HG03565 (cell line): Measurements from ENCODE around the gene C6orf132.
"Not testable (repeated sequence)": the region's sequence is repeated elsewhere in the genome, so short reads cannot be mapped to it uniquely, and the experiment has no call there.

ENCODE experiments used
- ATAC-seq: cut with Tn5 transposase; IDR thresholded peaks from one replicate; pipeline ENCODE4 v1.9.1; 2021; ENCODE audit warnings: mild to moderate bottlenecking, moderate library complexity; ENCODE audit not compliant: unreplicated experiment

The C6orf132 gene

GRCh38 chr6:42159431-42160024 lies 17.1 kb upstream of the C6orf132 start:
- no peak for ATAC-seq

- ATAC-seq: no peak
These were observed 16.2 kb upstream of the C6orf132 start for GRCh38 chr6:42158631-42159030.

GRCh38 chr6:42158011-42158410 lies 15.6 kb upstream of the C6orf132 start:
- ATAC-seq: no peak

- no peak for ATAC-seq
These were observed 14.2 kb upstream of the C6orf132 start for GRCh38 chr6:42156638-42157037.

GRCh38 chr6:42155293-42155692 lies 12.9 kb upstream of the C6orf132 start:
- no peak for ATAC-seq

- ATAC-seq: no peak
These were observed 12.2 kb upstream of the C6orf132 start for GRCh38 chr6:42154461-42155209.

- ATAC-seq: no peak
These were observed 11.5 kb upstream of the C6orf132 start for GRCh38 chr6:42153921-42154320.

- ATAC-seq: not testable (repeated sequence)
These were observed 10.3 kb upstream of the C6orf132 start for GRCh38 chr6:42152528-42153213.

GRCh38 chr6:42152024-42152423 lies 9.6 kb upstream of the C6orf132 start:
- no peak for ATAC-seq

GRCh38 chr6:42150254-42150653 lies 7.8 kb upstream of the C6orf132 start:
- ATAC-seq: no peak

GRCh38 chr6:42148058-42148457 lies 5.6 kb upstream of the C6orf132 start:
- ATAC-seq: no peak

GRCh38 chr6:42147138-42147562 lies 4.7 kb upstream of the C6orf132 start:
- no peak for ATAC-seq

- no peak for ATAC-seq
These were observed 760 bp downstream of the C6orf132 start for GRCh38 chr6:42141603-42142117.

- no peak for ATAC-seq
These were observed 1.4 kb downstream of the C6orf132 start for GRCh38 chr6:42140756-42141602.

- ATAC-seq: no peak
These were observed 2.4 kb downstream of the C6orf132 start for GRCh38 chr6:42140032-42140431.

- no peak for ATAC-seq
These were observed 3.5 kb downstream of the C6orf132 start for GRCh38 chr6:42138630-42139619.

- no peak for ATAC-seq
These were observed 4.2 kb downstream of the C6orf132 start for GRCh38 chr6:42138190-42138589.

- no peak for ATAC-seq
These were observed 5.1 kb downstream of the C6orf132 start for GRCh38 chr6:42137194-42137753.

- ATAC-seq: no peak
These were observed 5.8 kb downstream of the C6orf132 start for GRCh38 chr6:42136508-42137193.
